Gastroesophageal sphincter (tissue), 3 donors: ENCODE data around the gene UGT1A5.

ENCODE experiments used
- CTCF ChIP-seq, 4 experiments: fragments of 200-600 bp in 2 of 4; fragments of 450-650 bp in 2 of 4; sonication (generic) in 1 of 4; IDR thresholded peaks; one replicate each; pipeline ENCODE4 v1.5.1; 2017 to 2019; ENCODE audit warnings: antibody characterized with exemption in 4 of 4, mild to moderate bottlenecking in 2 of 4, moderate library complexity in 2 of 4
- EP300 ChIP-seq: sonication (generic); formaldehyde crosslinking; IDR thresholded peaks from one replicate; pipeline ENCODE4 v1.6.1; 2017; ENCODE audit warnings: antibody characterized with exemption, mild to moderate bottlenecking
- POLR2AphosphoS5 ChIP-seq: sonication (generic); formaldehyde crosslinking; IDR thresholded peaks from one replicate; pipeline ENCODE4 v1.6.1; 2017; ENCODE audit warnings: antibody characterized with exemption

DNA sequence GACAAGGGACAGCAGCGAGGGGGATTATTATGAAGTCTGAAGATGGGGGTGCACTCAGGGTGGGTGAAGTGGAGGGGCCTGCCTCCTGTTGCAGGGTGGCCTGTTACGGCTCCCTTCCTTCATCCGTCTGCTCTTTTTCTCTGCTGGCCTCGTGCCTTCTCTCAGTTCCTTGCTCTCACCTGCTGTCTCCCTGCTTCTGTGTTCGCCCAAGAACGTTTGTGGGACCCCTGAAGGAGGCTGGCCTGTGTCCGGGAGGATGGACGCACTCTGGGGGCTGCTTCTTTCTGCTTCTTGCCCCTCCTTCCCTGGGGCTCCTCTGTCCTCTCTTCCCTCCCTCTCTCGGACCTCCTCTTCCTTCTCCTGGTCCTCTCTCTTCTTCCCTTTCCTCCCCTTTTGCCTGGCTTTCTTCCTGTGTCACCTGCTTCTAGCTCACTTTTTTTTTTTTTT, 79.2 kb downstream of the UGT1A5 start:
- no peak for TF ChIP-seq POLR2AphosphoS5
- no peak for TF ChIP-seq CTCF (IDR thresholded peaks at IDR 0.05)
- TF ChIP-seq EP300 = no peak
